RPMI7951 (cell line): ENCODE measurements around the gene ASB18. TPM values are rescaled to one million over a fixed set of nuclear protein-coding genes. Genes with fewer than 3 reads are reported as not detected.

Source experiments
- DNase-seq: peaks from one replicate; pipeline ENCODE4 v3.0.0-alpha.2; 2012; ENCODE audit warnings: low read depth
- total RNA-seq: library from RNA; depleted of rRNA; stranded (reverse); fragments of >200 nt; shearing (Covaris generic); gene quantifications from 2 replicates; pipeline ENCODE4 v1.2.3, GENCODE V29; 2014

ASB18 gene
- total RNA-seq, 1 experiment from 2014 or later, result not detected

- DNase-seq, result no peak
Observed at GRCh38 chr2:236241181-236242056, 22.8 kb downstream of the ASB18 start.

DNA sequence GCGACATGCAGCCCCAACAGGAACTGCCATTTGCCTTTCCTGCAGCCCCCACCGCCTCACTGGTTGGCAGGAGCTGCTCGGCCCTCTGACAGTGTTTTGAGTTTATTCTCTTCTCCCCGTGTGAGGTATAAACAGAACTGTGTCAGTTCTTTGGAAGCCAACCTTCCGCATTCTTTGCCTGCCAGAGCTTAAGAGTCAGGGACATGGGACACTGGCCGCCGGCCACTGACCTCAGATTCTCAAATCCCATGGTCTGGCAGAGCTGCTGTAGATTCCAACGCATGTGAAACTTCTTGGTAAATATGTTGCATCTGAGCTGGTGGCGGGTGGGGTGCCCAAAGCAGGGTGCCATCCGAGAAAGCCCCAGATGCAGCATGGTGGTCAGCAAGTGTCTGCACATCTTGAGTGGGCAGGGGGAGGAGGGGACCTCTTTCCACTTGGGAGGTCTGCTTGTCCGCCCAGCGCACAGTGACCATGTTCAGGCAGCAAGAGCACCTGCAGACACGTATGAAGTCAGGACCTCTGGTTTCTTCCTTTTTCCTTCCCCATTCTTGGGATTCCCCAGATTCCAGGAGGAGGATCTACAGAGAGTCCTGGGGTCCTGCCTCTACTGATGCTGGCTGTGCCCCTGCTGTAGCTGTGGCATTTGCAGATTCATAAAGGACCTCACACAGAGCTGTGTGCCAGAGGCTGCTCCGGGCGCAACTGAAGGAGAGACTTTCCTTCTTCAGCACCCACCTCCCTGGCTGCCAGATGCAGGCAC lies 23.8 kb downstream of the ASB18 start:
- DNase-seq, result peak; percentile 26

- DNase-seq, result no peak
Observed at GRCh38 chr2:236239276-236240065, 24.7 kb downstream of the ASB18 start.

DNA sequence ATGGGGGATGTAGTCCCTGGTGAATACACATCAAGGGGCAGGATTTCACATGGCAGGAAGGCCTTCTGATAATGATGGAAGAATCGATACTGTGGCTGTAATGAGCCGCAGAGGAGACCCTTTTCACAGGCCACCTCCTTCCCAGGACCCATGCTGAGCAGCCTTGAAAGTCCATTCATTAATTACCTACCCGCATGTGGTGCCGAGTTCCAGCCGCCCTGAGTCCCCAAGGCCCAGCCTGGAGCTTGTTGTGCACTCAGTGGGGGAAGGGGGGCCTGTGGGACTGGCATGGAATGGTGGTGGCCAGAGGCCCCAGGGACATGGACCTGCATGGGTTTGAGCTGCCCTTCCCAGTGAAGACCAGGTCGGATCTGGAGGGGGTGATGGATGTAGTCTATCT lies 25.5 kb downstream of the ASB18 start:
- no peak for DNase-seq

- no peak for DNase-seq
Observed at GRCh38 chr2:236237468-236238190, 26.6 kb downstream of the ASB18 start.

DNA sequence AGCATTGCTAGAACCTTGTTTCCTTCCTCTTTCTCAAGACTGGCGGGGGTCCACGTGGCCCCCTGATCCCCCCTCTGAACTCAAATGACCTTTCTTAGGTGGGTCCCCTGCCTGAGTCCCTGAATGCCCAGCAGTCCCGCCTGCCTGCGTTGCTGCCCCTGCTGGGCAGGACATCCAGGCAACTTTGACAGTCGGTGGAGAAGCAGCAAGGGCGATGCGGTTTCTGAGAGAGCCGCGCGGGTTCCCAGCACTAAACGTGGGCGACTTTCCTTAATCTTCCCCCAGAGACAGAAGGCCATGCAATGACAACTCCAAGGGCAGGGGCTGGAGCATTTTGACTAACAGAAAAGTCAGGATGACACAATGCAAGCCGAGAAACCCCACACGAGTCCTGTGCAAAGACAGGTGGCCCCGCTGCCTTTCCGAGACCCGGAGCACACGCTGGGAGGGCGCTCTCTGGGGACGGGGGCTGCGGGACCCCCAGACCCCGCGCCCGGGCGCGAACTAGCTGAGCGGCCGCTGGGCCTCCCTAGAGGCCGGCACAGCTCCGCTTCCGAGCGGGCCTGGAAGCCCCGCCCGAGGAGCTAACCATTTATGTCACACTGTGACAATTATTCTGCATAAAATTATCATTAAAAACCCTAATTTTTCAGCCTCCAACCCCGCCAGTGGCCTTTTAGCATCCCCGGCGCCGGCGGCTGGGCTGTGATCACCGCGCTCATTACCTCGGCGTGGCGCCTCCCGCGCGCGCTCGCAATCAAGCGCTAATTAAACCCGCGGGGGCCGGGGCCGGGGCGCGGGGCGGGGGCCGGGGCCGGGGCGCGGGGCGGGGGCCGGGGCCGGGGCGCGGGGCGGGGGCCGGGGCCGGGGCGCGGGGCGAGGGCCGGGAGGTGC lies 27.4 kb downstream of the ASB18 start:
- DNase-seq, result no peak

- no peak for DNase-seq
Observed at GRCh38 chr2:236229186-236229585, 35.0 kb downstream of the ASB18 start.

- DNase-seq, result no peak
Observed at GRCh38 chr2:236223675-236224074, 40.5 kb downstream of the ASB18 start.

DNA sequence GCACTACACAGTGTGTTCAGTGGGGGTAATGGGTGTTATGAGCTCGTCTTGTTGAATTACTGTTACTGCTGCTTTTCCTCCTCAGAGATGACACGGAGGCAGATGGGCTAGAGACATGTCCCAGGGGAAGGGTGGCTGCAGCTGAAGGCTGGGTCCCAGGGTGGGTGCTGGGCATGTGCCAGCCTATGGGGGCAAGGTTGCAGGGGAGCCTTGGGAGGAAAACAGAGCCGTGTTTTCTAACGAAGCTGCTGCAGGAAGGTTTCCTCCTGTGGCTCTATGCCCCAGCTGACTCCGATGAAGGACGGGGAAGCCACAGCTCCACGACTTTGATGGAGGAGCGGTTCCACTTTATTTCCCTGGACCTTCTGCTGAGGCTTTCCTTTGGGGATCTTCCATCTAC lies 42.4 kb downstream of the ASB18 start:
- no peak for DNase-seq

GRCh38 chr2:236219411-236219810 lies 44.8 kb downstream of the ASB18 start:
- no peak for DNase-seq

GRCh38 chr2:236217926-236218325 lies 46.3 kb downstream of the ASB18 start:
- DNase-seq, result no peak

DNA sequence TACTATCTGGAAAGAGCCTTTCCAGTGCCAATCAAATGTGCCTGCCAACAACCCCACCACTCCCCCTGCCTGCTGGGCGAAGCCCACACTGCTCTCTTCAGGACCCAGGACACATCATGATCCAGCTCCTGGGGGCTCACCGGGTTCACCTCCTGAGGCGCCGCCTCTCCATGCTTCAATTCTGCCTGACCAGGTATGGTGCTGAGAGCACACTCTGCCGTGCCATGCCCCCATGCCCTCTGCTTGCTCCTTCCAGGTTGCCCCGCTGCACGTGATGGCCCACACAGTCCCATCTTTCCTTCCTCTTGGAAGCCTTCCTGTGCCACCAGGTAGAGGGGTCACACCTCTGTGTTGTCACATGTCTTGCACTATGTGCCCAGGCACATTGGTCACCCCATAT lies 47.5 kb downstream of the ASB18 start:
- DNase-seq, result no peak

GRCh38 chr2:236215761-236216333 lies 48.4 kb downstream of the ASB18 start:
- no peak for DNase-seq

DNA sequence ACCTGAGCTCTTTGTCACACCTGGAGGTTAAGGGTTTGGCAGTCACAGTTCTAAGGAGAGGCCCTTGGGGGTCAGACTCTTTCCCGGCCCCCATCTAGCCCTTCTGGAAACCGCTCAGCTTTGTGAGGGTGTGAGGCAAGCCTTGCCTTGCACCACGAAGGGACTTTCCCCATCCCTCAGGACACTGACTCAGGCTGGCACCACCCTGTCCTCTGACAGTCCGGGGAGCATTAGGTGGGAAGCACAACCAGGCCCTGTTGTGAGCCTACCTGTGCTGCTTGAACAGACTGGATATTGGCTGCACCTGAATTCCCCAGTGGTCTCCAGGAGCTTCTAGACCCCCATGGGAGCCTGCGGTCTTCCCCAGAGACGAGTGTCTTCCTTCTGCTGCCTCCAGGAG lies 49.0 kb downstream of the ASB18 start:
- no peak for DNase-seq

GRCh38 chr2:236214376-236214995 lies 49.7 kb downstream of the ASB18 start:
- DNase-seq, result no peak

- no peak for DNase-seq
Observed at GRCh38 chr2:236211296-236211695, 52.9 kb downstream of the ASB18 start.

DNA sequence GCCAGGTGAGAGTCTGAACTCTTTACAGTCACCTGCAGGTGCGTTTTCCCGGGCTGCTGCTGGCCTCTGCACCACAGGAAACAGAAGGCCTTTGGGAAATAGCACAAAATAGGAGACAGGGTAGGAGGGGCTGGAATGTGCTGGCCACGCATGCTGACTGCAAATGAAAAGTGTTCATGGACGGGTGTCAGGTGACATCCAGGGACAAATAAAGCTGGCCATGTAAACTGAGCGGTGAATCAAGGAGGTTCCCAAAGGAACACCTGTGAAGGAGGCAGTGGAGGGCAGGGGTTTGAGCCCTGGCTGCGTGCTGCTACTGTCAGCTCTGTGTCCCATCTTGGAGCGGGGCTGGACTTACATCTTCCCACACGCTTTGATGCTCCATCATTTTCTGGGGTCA lies 53.7 kb downstream of the ASB18 start:
- no peak for DNase-seq

- DNase-seq, result no peak
Observed at GRCh38 chr2:236209996-236210395, 54.2 kb downstream of the ASB18 start.

GRCh38 chr2:236209535-236209934 lies 54.7 kb downstream of the ASB18 start:
- DNase-seq, result no peak
